ENCODE measurements around the gene RUBCN.
"Not testable (repeated sequence)": the region's sequence is repeated elsewhere in the genome, so short reads cannot be mapped to it uniquely, and the experiment has no call there.

Gene RUBCN

DNA sequence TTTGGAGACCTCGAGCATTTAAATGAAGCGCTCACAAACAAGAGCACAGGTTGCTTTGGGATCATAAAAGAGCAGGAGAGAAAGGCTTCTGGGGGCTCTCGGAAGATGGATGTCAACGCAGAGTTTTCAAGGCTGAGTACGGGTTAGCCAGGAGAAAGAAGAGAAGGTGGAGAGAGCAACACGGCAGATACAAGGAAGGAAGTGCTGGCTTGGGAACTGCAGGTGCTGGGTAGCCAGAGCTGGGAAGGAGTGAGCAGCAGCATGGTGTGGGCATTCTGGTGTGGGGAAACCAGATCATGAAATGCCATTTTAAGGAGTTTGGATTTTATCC lies 580 bp upstream of the RUBCN start:
- TF ChIP-seq, protein P1, sequence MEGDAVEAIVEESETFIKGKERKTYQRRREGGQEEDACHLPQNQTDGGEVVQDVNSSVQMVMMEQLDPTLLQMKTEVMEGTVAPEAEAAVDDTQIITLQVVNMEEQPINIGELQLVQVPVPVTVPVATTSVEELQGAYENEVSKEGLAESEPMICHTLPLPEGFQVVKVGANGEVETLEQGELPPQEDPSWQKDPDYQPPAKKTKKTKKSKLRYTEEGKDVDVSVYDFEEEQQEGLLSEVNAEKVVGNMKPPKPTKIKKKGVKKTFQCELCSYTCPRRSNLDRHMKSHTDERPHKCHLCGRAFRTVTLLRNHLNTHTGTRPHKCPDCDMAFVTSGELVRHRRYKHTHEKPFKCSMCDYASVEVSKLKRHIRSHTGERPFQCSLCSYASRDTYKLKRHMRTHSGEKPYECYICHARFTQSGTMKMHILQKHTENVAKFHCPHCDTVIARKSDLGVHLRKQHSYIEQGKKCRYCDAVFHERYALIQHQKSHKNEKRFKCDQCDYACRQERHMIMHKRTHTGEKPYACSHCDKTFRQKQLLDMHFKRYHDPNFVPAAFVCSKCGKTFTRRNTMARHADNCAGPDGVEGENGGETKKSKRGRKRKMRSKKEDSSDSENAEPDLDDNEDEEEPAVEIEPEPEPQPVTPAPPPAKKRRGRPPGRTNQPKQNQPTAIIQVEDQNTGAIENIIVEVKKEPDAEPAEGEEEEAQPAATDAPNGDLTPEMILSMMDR (IDR thresholded peaks at IDR 0.05; ENCODE audit: borderline replicate concordance, control extremely low read depth, extremely low read depth, insufficient read depth, missing control alignments), result no peak
- in situ Hi-C loops (cut with MboI; ENCODE audit: low sequenced_read_pairs, unreplicated experiment), result no loop called here
- DNase-seq (ENCODE audit: low spot score), result no peak

DNA sequence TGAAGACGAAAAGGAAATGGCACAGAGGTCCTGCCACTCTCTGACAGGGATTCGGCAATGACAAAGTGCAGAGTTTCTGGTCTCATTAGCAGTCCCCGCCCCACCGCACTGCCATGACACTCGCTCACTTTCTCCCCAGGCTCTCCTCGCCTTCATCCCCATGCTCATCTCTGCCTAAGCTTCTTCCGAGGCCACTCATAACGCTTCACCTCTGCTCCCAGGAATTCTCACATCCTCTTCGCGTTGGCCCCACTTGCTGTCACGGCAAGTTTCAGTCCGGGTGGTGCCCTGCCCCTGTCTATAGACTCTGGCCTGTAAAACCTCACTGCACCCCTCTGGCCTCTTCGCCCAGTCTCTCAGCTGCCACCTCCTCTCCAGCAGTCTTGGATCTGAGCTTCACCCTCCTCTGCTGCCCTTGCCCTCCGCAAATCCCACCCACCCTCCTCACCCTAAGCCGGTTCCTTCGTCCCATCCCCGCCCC lies 654 bp downstream of the RUBCN start:
- in situ Hi-C loops (cut with MboI; ENCODE audit: low sequenced_read_pairs, unreplicated experiment), result no loop called here
- peak; percentile 68 for DNase-seq (ENCODE audit: low spot score)
- TF ChIP-seq, protein P1 (IDR thresholded peaks at IDR 0.05; ENCODE audit: borderline replicate concordance, control extremely low read depth, extremely low read depth, insufficient read depth, missing control alignments), result no peak

DNA sequence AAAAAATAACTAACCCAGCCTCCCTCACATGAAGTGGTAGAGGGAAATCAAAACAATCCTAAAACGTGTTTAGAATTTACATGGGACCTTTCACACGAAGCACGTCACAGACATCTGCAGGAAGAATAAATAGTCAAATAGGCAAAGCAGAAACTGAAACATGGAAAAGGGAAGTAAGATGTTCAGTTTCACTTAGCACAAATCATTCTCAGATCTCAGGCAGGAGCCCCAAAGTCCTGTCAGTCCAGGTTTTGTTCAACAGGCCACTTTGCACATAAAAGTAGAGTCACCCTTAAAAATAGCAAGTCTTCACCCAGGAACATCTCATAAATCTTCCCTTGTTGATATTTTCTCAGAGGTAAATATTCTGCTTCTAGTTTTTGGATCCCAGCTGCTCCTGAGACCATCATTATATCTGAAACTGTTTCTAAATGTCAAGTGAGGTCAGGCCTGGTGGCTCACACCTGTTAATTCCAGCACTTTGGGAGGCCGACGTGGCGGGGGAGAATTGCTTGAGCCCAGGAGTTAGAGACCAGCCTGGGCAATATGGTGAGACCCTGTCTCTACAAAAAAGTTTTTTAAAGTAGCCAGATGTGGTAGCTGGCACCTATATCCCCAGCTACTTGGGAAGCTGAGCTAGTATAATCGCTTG lies 1.9 kb downstream of the RUBCN start:
- peak; percentile 76 for DNase-seq (ENCODE audit: low spot score)
- TF ChIP-seq, protein P1 (IDR thresholded peaks at IDR 0.05; ENCODE audit: borderline replicate concordance, control extremely low read depth, extremely low read depth, insufficient read depth, missing control alignments), result no peak
- in situ Hi-C loops (cut with MboI; ENCODE audit: low sequenced_read_pairs, unreplicated experiment), result no loop called here

DNA sequence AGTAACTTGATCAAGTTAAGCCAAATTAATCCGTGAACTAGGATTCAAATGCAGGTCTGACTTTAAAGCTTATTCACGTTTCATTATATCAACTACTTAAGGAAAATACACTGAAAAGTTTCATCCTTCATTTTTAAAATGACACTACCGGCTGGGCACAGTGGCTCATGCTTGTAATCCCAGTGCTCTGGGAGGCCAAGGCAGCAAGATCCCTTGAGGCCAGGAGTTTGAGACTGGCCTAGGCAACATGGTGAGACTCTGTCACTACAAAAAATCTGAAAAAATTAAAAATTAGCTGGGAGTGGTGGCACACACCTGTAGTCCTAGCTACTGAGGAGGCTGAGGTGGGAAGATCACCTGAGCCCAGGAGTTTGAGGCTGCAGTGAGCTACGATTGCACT lies 3.7 kb downstream of the RUBCN start:
- no peak for DNase-seq (ENCODE audit: low spot score)
- TF ChIP-seq, protein P1 (IDR thresholded peaks at IDR 0.05; ENCODE audit: borderline replicate concordance, control extremely low read depth, extremely low read depth, insufficient read depth, missing control alignments), result no peak
- in situ Hi-C loops (cut with MboI; ENCODE audit: low sequenced_read_pairs, unreplicated experiment), result no loop called here

DNA sequence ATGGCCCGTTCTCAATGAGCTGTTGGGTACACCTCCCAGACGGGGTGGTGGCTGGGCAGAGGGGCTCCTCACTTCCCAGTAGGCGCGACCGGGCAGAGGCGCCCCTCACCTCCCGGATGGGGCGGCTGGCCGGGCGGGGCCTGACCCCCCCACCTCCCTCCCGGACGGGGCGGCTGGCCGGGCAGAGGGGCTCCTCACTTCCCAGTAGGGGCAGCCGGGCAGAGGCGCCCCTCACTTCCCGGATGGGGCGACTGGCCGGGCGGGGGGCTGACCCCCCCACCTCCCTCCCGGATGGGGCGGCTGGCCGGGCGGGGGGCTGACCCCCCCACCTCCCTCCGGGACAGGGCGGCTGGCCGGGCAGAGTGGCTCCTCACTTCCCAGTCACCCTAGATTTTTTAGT lies 5.2 kb downstream of the RUBCN start:
- in situ Hi-C loops (cut with MboI; ENCODE audit: low sequenced_read_pairs, unreplicated experiment); DNase-seq (ENCODE audit: low spot score): not testable (repeated sequence)

DNA sequence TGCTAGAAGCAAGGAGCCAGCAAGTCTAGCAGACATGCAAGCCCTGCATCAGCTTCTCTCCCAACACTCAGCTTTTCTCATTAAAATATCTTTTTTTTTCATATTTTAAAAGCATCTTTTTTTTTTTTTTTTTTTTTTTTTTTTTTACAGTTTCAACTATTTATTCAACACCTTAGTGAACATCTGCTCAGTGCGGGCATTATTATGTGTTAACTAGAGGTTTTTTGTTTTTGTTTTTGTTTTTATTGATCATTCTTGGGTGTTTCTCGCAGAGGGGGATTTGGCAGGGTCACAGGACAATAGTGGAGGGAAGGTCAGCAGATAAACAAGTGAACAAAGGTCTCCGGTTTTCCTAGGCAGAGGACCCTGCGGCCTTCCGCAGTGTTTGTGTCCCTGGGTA lies 5.9 kb downstream of the RUBCN start:
- DNase-seq (ENCODE audit: low spot score); in situ Hi-C loops (cut with MboI; ENCODE audit: low sequenced_read_pairs, unreplicated experiment): not testable (repeated sequence)

DNA sequence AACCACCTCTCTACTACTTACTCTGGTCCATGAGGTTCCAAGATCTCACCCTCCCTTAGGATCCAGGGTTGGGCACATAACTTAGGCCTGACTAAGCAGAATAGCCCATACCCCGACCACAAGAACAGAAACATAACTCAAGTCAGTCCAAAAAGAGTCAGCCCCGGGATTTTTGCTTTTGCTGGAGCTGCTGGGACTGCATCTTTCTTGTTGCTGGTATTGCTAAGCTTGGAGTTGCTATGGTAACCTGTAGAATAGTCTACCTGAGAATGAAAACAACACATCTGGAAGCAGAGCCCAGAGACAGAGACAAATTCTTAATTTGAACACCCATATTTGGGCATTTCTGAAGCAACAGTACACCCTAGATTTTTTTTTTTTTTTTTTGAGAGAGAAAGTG lies 6.5 kb downstream of the RUBCN start:
- TF ChIP-seq, protein P1 (IDR thresholded peaks at IDR 0.05; ENCODE audit: borderline replicate concordance, control extremely low read depth, extremely low read depth, insufficient read depth, missing control alignments), result no peak
- peak; percentile 66 for DNase-seq (ENCODE audit: low spot score)
- in situ Hi-C loops (cut with MboI; ENCODE audit: low sequenced_read_pairs, unreplicated experiment), result no loop called here

DNA sequence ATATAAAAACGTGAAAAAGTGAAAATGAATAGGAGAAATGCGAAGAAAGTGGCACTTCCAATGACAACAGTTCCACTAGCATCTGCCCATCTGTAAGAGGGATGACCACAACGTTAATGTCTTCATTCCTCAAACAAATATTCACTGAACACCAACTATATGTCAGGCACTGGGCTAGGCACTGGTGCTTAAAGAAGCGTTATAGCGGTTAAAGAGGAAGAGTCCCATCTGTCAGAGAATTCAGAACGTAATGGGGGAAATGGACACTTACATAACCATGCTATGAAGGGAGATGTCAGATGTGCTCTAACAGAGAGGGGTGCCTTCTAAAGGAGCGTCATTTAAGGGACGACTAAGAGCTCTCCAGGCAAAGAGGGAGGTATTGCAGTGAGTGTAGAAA lies 8.2 kb downstream of the RUBCN start:
- in situ Hi-C loops (cut with MboI; ENCODE audit: low sequenced_read_pairs, unreplicated experiment), result no loop called here
- DNase-seq (ENCODE audit: low spot score), result no peak
- TF ChIP-seq, protein P1 (IDR thresholded peaks at IDR 0.05; ENCODE audit: borderline replicate concordance, control extremely low read depth, extremely low read depth, insufficient read depth, missing control alignments), result no peak

DNA sequence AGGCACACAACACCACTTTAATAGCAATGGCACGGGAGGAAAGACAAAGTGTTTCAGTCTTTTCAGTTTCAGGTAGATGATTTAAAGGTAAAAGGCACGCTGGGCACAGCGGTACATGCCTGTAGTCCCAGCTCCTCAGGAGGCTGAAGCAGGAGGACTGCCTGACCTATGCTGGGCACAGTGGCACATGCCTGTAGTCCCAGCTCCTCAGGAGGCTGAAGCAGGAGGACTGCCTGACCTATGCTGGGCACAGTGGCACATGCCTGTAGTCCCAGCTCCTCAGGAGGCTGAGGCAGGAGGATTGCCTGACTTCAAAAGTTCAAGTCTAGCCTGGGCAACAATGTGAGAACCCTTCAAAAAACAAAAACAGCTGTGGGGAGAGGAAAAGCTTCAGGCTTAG lies 8.8 kb downstream of the RUBCN start:
- in situ Hi-C loops (cut with MboI; ENCODE audit: low sequenced_read_pairs, unreplicated experiment); DNase-seq (ENCODE audit: low spot score): not testable (repeated sequence)
